HEK293T (cell line): Measurements from ENCODE around the gene MYOZ2.

ENCODE experiments used
- BHLHE40 ChIP-seq: fragments of 450-650 bp; IDR thresholded peaks from 2 replicates; pipeline ENCODE4 v1.6.1; 2016; ENCODE audit warnings: mild to moderate bottlenecking, moderate library complexity, borderline replicate concordance
- ELF4 ChIP-seq: fragments of 450-650 bp; IDR thresholded peaks from 2 replicates; pipeline ENCODE4 v1.6.1; 2017; ENCODE audit warnings: antibody characterized with exemption
- FOXA1 ChIP-seq: fragments of 450-650 bp; IDR thresholded peaks from 2 replicates; pipeline ENCODE4 v1.6.1; 2016; ENCODE audit warnings: mild to moderate bottlenecking
- FOXK2 ChIP-seq: fragments of 450-650 bp; IDR thresholded peaks from 2 replicates; pipeline ENCODE4 v1.6.1; 2016; ENCODE audit warnings: mild to moderate bottlenecking
- FOXM1 ChIP-seq: fragments of 450-650 bp; IDR thresholded peaks from 2 replicates; pipeline ENCODE4 v1.6.1; 2017; ENCODE audit warnings: mild to moderate bottlenecking, borderline replicate concordance
- HDGF ChIP-seq: fragments of 450-650 bp; IDR thresholded peaks from 2 replicates; pipeline ENCODE4 v1.6.1; 2017; ENCODE audit warnings: antibody characterized with exemption, borderline replicate concordance
- L3MBTL2 ChIP-seq: fragments of 450-650 bp; conservative IDR thresholded peaks from 2 replicates; pipeline ENCODE4 v1.6.1; 2016; ENCODE audit warnings: mild to moderate bottlenecking
- LEF1 ChIP-seq: fragments of 450-650 bp; IDR thresholded peaks from 2 replicates; pipeline ENCODE4 v1.6.1; 2017; ENCODE audit warnings: mild to moderate bottlenecking, borderline replicate concordance
- SP1 ChIP-seq: fragments of 450-650 bp; IDR thresholded peaks from 2 replicates; pipeline ENCODE4 v1.6.1; 2017
- SUZ12 ChIP-seq: fragments of 450-650 bp; IDR thresholded peaks from 2 replicates; pipeline ENCODE4 v1.6.1; 2016; ENCODE audit warnings: mild to moderate bottlenecking
- ZNF384 ChIP-seq: fragments of 450-650 bp; IDR thresholded peaks from 2 replicates; pipeline ENCODE4 v1.6.1; 2016
- TF ChIP-seq, protein P1 (sequence below): fragments of 450-650 bp; IDR thresholded peaks from 2 replicates; pipeline ENCODE4 v1.6.1; 2016

DNA sequence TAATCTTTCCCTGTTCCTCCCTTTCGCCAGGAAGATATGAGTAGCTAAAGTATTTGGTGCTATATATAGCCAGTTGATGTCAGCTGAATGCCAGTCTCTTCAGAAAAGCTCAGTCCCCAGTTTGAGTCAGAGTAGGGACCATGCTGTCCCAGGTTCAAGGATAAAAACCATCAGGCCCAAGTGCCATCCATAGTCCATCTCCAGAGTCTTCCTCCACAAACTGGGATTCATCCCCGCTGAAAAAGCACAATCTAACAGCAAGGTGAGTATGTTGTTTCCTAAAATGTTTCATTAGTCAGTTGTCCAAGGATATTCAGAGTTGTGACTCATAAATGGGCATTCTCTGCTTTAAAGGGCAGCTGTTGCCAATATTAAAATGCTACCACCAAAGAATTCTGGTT is at the start of gene MYOZ2:
- TF ChIP-seq FOXA1: no peak
- TF ChIP-seq ZNF384: no peak
- no peak for TF ChIP-seq SP1
- no peak for TF ChIP-seq HDGF
- TF ChIP-seq BHLHE40: no peak
- no peak for TF ChIP-seq L3MBTL2
- TF ChIP-seq ELF4: no peak
- TF ChIP-seq, protein P1, sequence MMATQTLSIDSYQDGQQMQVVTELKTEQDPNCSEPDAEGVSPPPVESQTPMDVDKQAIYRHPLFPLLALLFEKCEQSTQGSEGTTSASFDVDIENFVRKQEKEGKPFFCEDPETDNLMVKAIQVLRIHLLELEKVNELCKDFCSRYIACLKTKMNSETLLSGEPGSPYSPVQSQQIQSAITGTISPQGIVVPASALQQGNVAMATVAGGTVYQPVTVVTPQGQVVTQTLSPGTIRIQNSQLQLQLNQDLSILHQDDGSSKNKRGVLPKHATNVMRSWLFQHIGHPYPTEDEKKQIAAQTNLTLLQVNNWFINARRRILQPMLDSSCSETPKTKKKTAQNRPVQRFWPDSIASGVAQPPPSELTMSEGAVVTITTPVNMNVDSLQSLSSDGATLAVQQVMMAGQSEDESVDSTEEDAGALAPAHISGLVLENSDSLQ: no peak
- TF ChIP-seq SUZ12: no peak
- no peak for TF ChIP-seq FOXK2
- no peak for TF ChIP-seq FOXM1
- TF ChIP-seq LEF1: no peak
